Testis (tissue), 2 donors: ENCODE measurements around the gene NAA38.

Experiments used
- CTCF ChIP-seq, 3 experiments: fragments of 450-650 bp in 2 of 3; fragments of 200-600 bp in 1 of 3; sonication (generic) in 1 of 3; IDR thresholded peaks; one replicate each; pipeline ENCODE4 v1.5.1; 2016 to 2019; ENCODE audit warnings: antibody characterized with exemption in 3 of 3, mild to moderate bottlenecking in 2 of 3, moderate library complexity in 1 of 3
- POLR2A ChIP-seq: fragments of 450-650 bp; IDR thresholded peaks from one replicate; pipeline ENCODE4 v1.6.1; 2017; ENCODE audit warnings: antibody characterized with exemption, mild to moderate bottlenecking, moderate library complexity

GRCh38 chr17:7809086-7809790 lies 48.1 kb downstream of the NAA38 start:
- TF ChIP-seq POLR2A = no peak
- no peak for TF ChIP-seq CTCF (IDR thresholded peaks at IDR 0.05)
